HEK293 (cell line): ENCODE measurements around the gene HES2.

ENCODE experiments used
- CTCF ChIP-seq: fragments of 450-650 bp; formaldehyde crosslinking; IDR thresholded peaks from 2 replicates; pipeline ENCODE4 v1.5.1; 2016; ENCODE audit warnings: missing biosample characterization, missing genetic modification characterization
- INSM2 ChIP-seq: fragments of 450-650 bp; formaldehyde crosslinking; IDR thresholded peaks from 2 replicates; pipeline ENCODE4 v1.5.1; 2016; ENCODE audit warnings: missing biosample characterization, missing genetic modification characterization
- ZBTB17 ChIP-seq: fragments of 450-650 bp; formaldehyde crosslinking; IDR thresholded peaks from 2 replicates; pipeline ENCODE4 v1.5.1; 2016; ENCODE audit warnings: missing biosample characterization, missing genetic modification characterization
- ZBTB44 ChIP-seq: fragments of 450-650 bp; IDR thresholded peaks from 2 replicates; pipeline ENCODE4 v1.5.1; 2018; ENCODE audit warnings: missing biosample characterization, mild to moderate bottlenecking, missing genetic modification characterization
- ZNF114 ChIP-seq: fragments of 450-650 bp; formaldehyde crosslinking; IDR thresholded peaks from 2 replicates; pipeline ENCODE4 v1.5.0; 2017; ENCODE audit warnings: missing biosample characterization, missing genetic modification characterization
- ZNF311 ChIP-seq: fragments of 450-650 bp; formaldehyde crosslinking; IDR thresholded peaks from 2 replicates; pipeline ENCODE4 v1.5.1; 2017; ENCODE audit warnings: missing biosample characterization, missing genetic modification characterization, borderline replicate concordance
- ZNF416 ChIP-seq: fragments of 450-650 bp; formaldehyde crosslinking; IDR thresholded peaks from 2 replicates; pipeline ENCODE4 v1.5.1; 2016; ENCODE audit warnings: missing biosample characterization, missing genetic modification characterization
- ZNF585B ChIP-seq: fragments of 450-650 bp; formaldehyde crosslinking; IDR thresholded peaks from 2 replicates; pipeline ENCODE4 v1.5.1; 2016; ENCODE audit warnings: missing biosample characterization, missing genetic modification characterization

- TF ChIP-seq ZNF416 (tag by site-specific recombination), result no peak
- no peak for TF ChIP-seq ZBTB17
- TF ChIP-seq CTCF (tag by site-specific recombination), result no peak
- TF ChIP-seq ZNF585B (tag by site-specific recombination), result no peak
- no peak for TF ChIP-seq ZNF114 (tag by site-specific recombination)
- TF ChIP-seq INSM2 (tag by site-specific recombination), result no peak
- no peak for TF ChIP-seq ZNF311
- no peak for TF ChIP-seq ZBTB44
Observed at GRCh38 chr1:6417961-6418667, 1.6 kb downstream of the HES2 start.
